ENCODE results near the gene USP9Y. TPM values are rescaled to one million over a fixed set of nuclear protein-coding genes. Genes with fewer than 3 reads are reported as not detected.
"Not testable (repeated sequence)": the region's sequence is repeated elsewhere in the genome, so short reads cannot be mapped to it uniquely, and the experiment has no call there.

USP9Y gene
- polyA plus RNA-seq, 1 donor (not counting 4 experiments of a cell fraction or from before 2014, with no cell fraction given): not detected

- H3K27ac ChIP-seq (ENCODE audit: control insufficient read depth, insufficient read depth, low read length): no peak overlapping the region
- H3K9me3 ChIP-seq (ENCODE audit: control insufficient read depth, low read depth, low read length): no peaks in the 10 kb centered on the region
- no peaks in the 10 kb centered on the region for H3K27me3 ChIP-seq (ENCODE audit: control insufficient read depth, extremely low read depth, insufficient read depth, low read length)
- FAIRE-seq (no peak), DNase-seq (ENCODE audit: low read depth, low spot score) (no peak)
- no peaks in the 10 kb centered on the region for H3K9me1 ChIP-seq (ENCODE audit: control insufficient read depth, extremely low read depth, insufficient read depth, low read length)
- no peak overlapping the region for H2AFZ ChIP-seq (ENCODE audit: control insufficient read depth, low read length)
- no peaks in the 10 kb centered on the region for H3K4me1 ChIP-seq (ENCODE audit: control insufficient read depth, extremely low read depth, insufficient read depth, low read length)
- no peak overlapping the region for H3K4me2 ChIP-seq (ENCODE audit: control insufficient read depth, extremely low read depth, insufficient read depth, low read depth, low read length)
- dilution Hi-C loops (cut with MboI; ENCODE audit: extremely low pct_ligation_motif_present, low sequenced_read_pairs): no loop called here
- H3K79me2 ChIP-seq (ENCODE audit: control insufficient read depth, insufficient read depth, low read length): no peaks in the 10 kb centered on the region
- H4K20me1 ChIP-seq (ENCODE audit: control insufficient read depth, extremely low read depth, insufficient read depth, low read length): no peaks in the 10 kb centered on the region
- no peak overlapping the region for H3K9ac ChIP-seq (ENCODE audit: control insufficient read depth, extremely low read depth, insufficient read depth, low read length)
- no peaks in the 10 kb centered on the region for H3K36me3 ChIP-seq (ENCODE audit: control insufficient read depth in 2 of 2, extremely low read depth in 1 of 2, insufficient read depth in 2 of 2, low read length in 2 of 2)
- no peak overlapping the region for H3K4me3 ChIP-seq (ENCODE audit: control insufficient read depth in 2 of 3, extremely low read depth in 1 of 3, insufficient read depth in 2 of 3, low read depth in 1 of 3, low read length in 3 of 3)
- TF ChIP-seq EZH2 (IDR thresholded peaks at IDR 0.05; ENCODE audit: low read length) (no peak), CTCF (optimal IDR thresholded peaks at IDR 0.05 in 1 of 3, IDR thresholded peaks at IDR 0.05 in 1 of 3, conservative IDR thresholded peaks at IDR 0.05 in 1 of 3; ENCODE audit: extremely low read depth in 1 of 3, insufficient read depth in 2 of 3, low read length in 3 of 3) (no peak)
Measured at GRCh38 chrY:12661745-12662681, 39.0 kb upstream of the USP9Y start.

GRCh38 chrY:12662745-12663591 lies 38.1 kb upstream of the USP9Y start:
- Histone ChIP-seq H3K36me3 (ENCODE audit: control insufficient read depth in 2 of 2, extremely low read depth in 1 of 2, insufficient read depth in 2 of 2, low read length in 2 of 2) (no peaks in the 10 kb centered on the region), H3K9me3 (ENCODE audit: control insufficient read depth, low read depth, low read length) (no peaks in the 10 kb centered on the region), H2AFZ (ENCODE audit: control insufficient read depth, low read length) (no peak overlapping the region), H3K27ac (ENCODE audit: control insufficient read depth, insufficient read depth, low read length) (no peak overlapping the region), H3K4me1 (ENCODE audit: control insufficient read depth, extremely low read depth, insufficient read depth, low read length) (no peaks in the 10 kb centered on the region), H3K9me1 (ENCODE audit: control insufficient read depth, extremely low read depth, insufficient read depth, low read length) (no peaks in the 10 kb centered on the region), H4K20me1 (ENCODE audit: control insufficient read depth, extremely low read depth, insufficient read depth, low read length) (no peaks in the 10 kb centered on the region), H3K4me3 (ENCODE audit: control insufficient read depth in 2 of 3, extremely low read depth in 1 of 3, insufficient read depth in 2 of 3, low read depth in 1 of 3, low read length in 3 of 3) (no peak overlapping the region), H3K27me3 (ENCODE audit: control insufficient read depth, extremely low read depth, insufficient read depth, low read length) (no peaks in the 10 kb centered on the region), H3K79me2 (ENCODE audit: control insufficient read depth, insufficient read depth, low read length) (no peaks in the 10 kb centered on the region), H3K9ac (ENCODE audit: control insufficient read depth, extremely low read depth, insufficient read depth, low read length) (no peak overlapping the region), H3K4me2 (ENCODE audit: control insufficient read depth, extremely low read depth, insufficient read depth, low read depth, low read length) (no peak overlapping the region)
- FAIRE-seq (no peak), DNase-seq (ENCODE audit: low read depth, low spot score) (no peak)
- dilution Hi-C loops (cut with MboI; ENCODE audit: extremely low pct_ligation_motif_present, low sequenced_read_pairs): no loop called here
- no peak for TF ChIP-seq CTCF (optimal IDR thresholded peaks at IDR 0.05 in 1 of 3, IDR thresholded peaks at IDR 0.05 in 1 of 3, conservative IDR thresholded peaks at IDR 0.05 in 1 of 3; ENCODE audit: extremely low read depth in 1 of 3, insufficient read depth in 2 of 3, low read length in 3 of 3)
- TF ChIP-seq EZH2 (IDR thresholded peaks at IDR 0.05; ENCODE audit: low read length): no peak

- H3K27ac ChIP-seq (ENCODE audit: control insufficient read depth, insufficient read depth, low read length); H3K4me2 ChIP-seq (ENCODE audit: control insufficient read depth, extremely low read depth, insufficient read depth, low read depth, low read length); FAIRE-seq; dilution Hi-C loops (cut with MboI; ENCODE audit: extremely low pct_ligation_motif_present, low sequenced_read_pairs); H3K9me3 ChIP-seq (ENCODE audit: control insufficient read depth, low read depth, low read length); H3K4me1 ChIP-seq (ENCODE audit: control insufficient read depth, extremely low read depth, insufficient read depth, low read length); H3K36me3 ChIP-seq (ENCODE audit: control insufficient read depth in 2 of 2, extremely low read depth in 1 of 2, insufficient read depth in 2 of 2, low read length in 2 of 2); H3K27me3 ChIP-seq (ENCODE audit: control insufficient read depth, extremely low read depth, insufficient read depth, low read length); H3K4me3 ChIP-seq (ENCODE audit: control insufficient read depth in 2 of 3, extremely low read depth in 1 of 3, insufficient read depth in 2 of 3, low read depth in 1 of 3, low read length in 3 of 3); H3K9ac ChIP-seq (ENCODE audit: control insufficient read depth, extremely low read depth, insufficient read depth, low read length); H3K9me1 ChIP-seq (ENCODE audit: control insufficient read depth, extremely low read depth, insufficient read depth, low read length); DNase-seq (ENCODE audit: low read depth, low spot score); H3K79me2 ChIP-seq (ENCODE audit: control insufficient read depth, insufficient read depth, low read length); H4K20me1 ChIP-seq (ENCODE audit: control insufficient read depth, extremely low read depth, insufficient read depth, low read length); H2AFZ ChIP-seq (ENCODE audit: control insufficient read depth, low read length): not testable (repeated sequence)
Measured at GRCh38 chrY:12663845-12664244, 37.2 kb upstream of the USP9Y start.
